Calu3 (cell line): ENCODE results near the gene MYL4. TPM values are rescaled to one million over a fixed set of nuclear protein-coding genes. Genes with fewer than 3 reads are reported as not detected.
"Not testable (repeated sequence)": the region's sequence is repeated elsewhere in the genome, so short reads cannot be mapped to it uniquely, and the experiment has no call there.

Source experiments
- BruUV-seq: library from RNA; stranded (reverse); fragments of 400-500 nt; replicated peaks from 2 replicates; lab custom pipeline; 2021; lab: Mats Ljungman, UMichigan
- CTCF ChIA-PET: fragments of 300-600 bp; sonication (Branson Sonifier 250); formaldehyde crosslinking; loops from one replicate; lab custom pipeline; 2022; ENCODE audit warnings: antibody characterized with exemption; lab: Charles Lee
- DNase-seq: peaks from one replicate; pipeline ENCODE4 v3.0.0; 2022
- H3K27ac Mint-ChIP-seq: one replicate; pipeline ENCODE4 v1.8.0; 2022; ENCODE audit warnings: mixed read lengths; ENCODE audit not compliant: unreplicated experiment
- H3K27me3 Mint-ChIP-seq: one replicate; pipeline ENCODE4 v1.8.0; 2022; ENCODE audit warnings: mixed read lengths; ENCODE audit not compliant: unreplicated experiment
- H3K36me3 Mint-ChIP-seq: one replicate; pipeline ENCODE4 v1.8.0; 2022; ENCODE audit warnings: mild to moderate bottlenecking, moderate library complexity, mixed read lengths; ENCODE audit not compliant: insufficient read depth, unreplicated experiment
- H3K4me1 Mint-ChIP-seq: one replicate; pipeline ENCODE4 v1.8.0; 2022; ENCODE audit warnings: mild to moderate bottlenecking, low read depth, mixed read lengths; ENCODE audit not compliant: unreplicated experiment
- H3K4me3 Mint-ChIP-seq: one replicate; pipeline ENCODE4 v1.8.0; 2022; ENCODE audit warnings: mild to moderate bottlenecking, low read depth, moderate library complexity, mixed read lengths; ENCODE audit not compliant: unreplicated experiment
- H3K9me3 Mint-ChIP-seq: one replicate; pipeline ENCODE4 v1.8.0; 2022; ENCODE audit warnings: low read depth, mixed read lengths; ENCODE audit not compliant: unreplicated experiment
- CTCF ChIP-seq: fragments of 200-600 bp; IDR thresholded peaks from one replicate; pipeline ENCODE4 v1.8.0; 2022; ENCODE audit warnings: antibody characterized with exemption; ENCODE audit not compliant: unreplicated experiment
- intact Hi-C: fragments of 100-400 bp; cut with micrococcal nuclease; formaldehyde crosslinking; loops from one replicate; pipeline ENCODE4 v1.10.0; 2022; ENCODE audit not compliant: unreplicated experiment
- total RNA-seq: library from RNA; stranded (reverse); gene quantifications from 2 replicates; pipeline ENCODE4 v1.2.3, GENCODE V29; 2022

The MYL4 gene
- total RNA-seq, 1 experiment from 2014 or later = not detected

- H3K9me3 Mint-ChIP-seq = peaks cover 2% of the 10 kb centered on the region
- H3K4me1 Mint-ChIP-seq = peaks cover 41% of the 10 kb centered on the region
- no peaks in the 10 kb centered on the region for H3K36me3 Mint-ChIP-seq
- H3K4me3 Mint-ChIP-seq = no peak overlapping the region
- intact Hi-C loops = no loop called here
- TF ChIP-seq CTCF = no peak
- BruUV-seq = no TSS peak
- H3K27ac Mint-ChIP-seq = peak overlapping the region; percentile 2
- no peaks in the 10 kb centered on the region for H3K27me3 Mint-ChIP-seq
- no peak for DNase-seq
- CTCF ChIA-PET = interaction anchor here (0.8 kb wide), 1 partner anchor 14 kb away, joined by 3 read pairs; the partner anchor contains the start of gene MYL4
Measured at GRCh38 chr17:47223460-47223859, 14.3 kb downstream of the MYL4 start.

GRCh38 chr17:47224077-47224476, 14.9 kb downstream of the MYL4 start:
- H3K36me3 Mint-ChIP-seq, DNase-seq, H3K27me3 Mint-ChIP-seq, BruUV-seq, H3K9me3 Mint-ChIP-seq, intact Hi-C loops, H3K4me3 Mint-ChIP-seq: not testable (repeated sequence)
- Mint-ChIP-seq H3K4me1 (peaks cover 42% of the 10 kb centered on the region), H3K27ac (peak overlapping the region; percentile 2)
- CTCF ChIA-PET = interaction anchor here (0.8 to 1.6 kb wide), 2 partner anchors 15 to 92 kb away, joined by 3 read pairs; partner anchors contain the start of gene MYL4

DNA sequence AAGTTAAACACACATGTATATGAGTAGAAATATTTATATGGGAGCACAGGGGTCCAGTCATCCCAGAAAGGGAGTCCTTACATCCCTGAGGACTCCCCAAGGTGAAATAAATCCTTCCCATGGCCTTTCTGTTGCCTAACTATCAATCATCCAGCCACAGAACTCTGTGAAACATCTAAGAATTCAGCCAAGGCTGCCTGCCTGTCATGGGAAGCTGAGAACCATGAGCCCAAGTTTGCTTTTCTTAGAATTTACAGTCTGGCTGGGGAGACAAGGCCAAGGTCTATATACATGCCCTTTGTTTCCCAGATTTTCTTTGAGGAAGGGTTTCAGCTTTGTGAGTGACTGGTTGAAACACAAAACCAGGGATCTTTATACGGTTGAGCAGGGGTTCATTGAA, 15.8 kb downstream of the MYL4 start:
- intact Hi-C loops = no loop called here
- BruUV-seq = no TSS peak

DNA sequence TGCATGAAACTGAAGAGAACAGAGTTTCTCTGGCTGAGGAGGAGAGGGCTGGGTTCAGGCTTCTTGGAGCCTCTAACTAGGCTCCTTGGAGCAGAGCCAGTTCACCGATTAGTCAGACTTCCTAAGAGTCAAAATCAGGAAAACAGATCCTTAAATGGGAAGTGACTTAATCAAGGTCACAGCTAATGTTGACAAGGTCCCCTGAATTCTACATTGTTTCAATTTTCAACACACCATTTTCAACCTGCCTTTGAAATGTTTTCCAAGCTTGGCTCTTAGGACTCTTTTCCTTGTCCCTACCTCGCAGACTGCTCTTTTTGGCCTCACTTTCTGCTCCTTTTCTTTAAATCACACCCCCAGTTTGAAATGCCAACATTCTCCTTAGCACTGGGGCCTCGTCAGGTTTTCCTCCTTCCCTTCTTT, 16.3 kb downstream of the MYL4 start:
- intact Hi-C loops = no loop called here
- H3K36me3 Mint-ChIP-seq = no peaks in the 10 kb centered on the region
- DNase-seq = peak; percentile 70
- CTCF ChIA-PET = interaction anchor here (0.7 to 1.6 kb wide), 5 partner anchors 14 to 90 kb away, joined by 3 to 5 read pairs (median 3); no protein-coding TSS in a partner anchor
- BruUV-seq = no TSS peak
- H3K4me3 Mint-ChIP-seq = peak overlapping the region; percentile 7
- no peak for TF ChIP-seq CTCF
- no peaks in the 10 kb centered on the region for H3K27me3 Mint-ChIP-seq
- peaks cover 56% of the 10 kb centered on the region for H3K4me1 Mint-ChIP-seq
- peak overlapping the region; percentile 55 for H3K27ac Mint-ChIP-seq
- H3K9me3 Mint-ChIP-seq = peaks cover 2% of the 10 kb centered on the region

More for the DNA sequence above, 15.8 kb downstream of the MYL4 start:
- Mint-ChIP-seq H3K4me1 (peaks cover 51% of the 10 kb centered on the region), H3K9me3 (peaks cover 2% of the 10 kb centered on the region), H3K4me3 (no peak overlapping the region), H3K27ac (peak overlapping the region; percentile 55), H3K36me3 (no peaks in the 10 kb centered on the region), H3K27me3 (no peaks in the 10 kb centered on the region)
- CTCF ChIA-PET = interaction anchor here (0.7 to 1.6 kb wide), 5 partner anchors 15 to 91 kb away, joined by 3 to 5 read pairs (median 3); no protein-coding TSS in a partner anchor
- no peak for TF ChIP-seq CTCF
- no peak for DNase-seq
